Left ventricle myocardium inferior (tissue), 1 donor: ENCODE data around the gene AGTPBP1. TPM values are rescaled to one million over a fixed set of nuclear protein-coding genes. Genes with fewer than 3 reads are reported as not detected.
A peak's percentile ranks its signal among the peaks of the same experiment; 100 is the strongest.
"Not testable (repeated sequence)": the region's sequence is repeated elsewhere in the genome, so short reads cannot be mapped to it uniquely, and the experiment has no call there.

Source experiments
- DNase-seq: peaks from one replicate; pipeline ENCODE4 v3.0.0-alpha.2; 2020
- H3K27ac ChIP-seq: fragments of 200-600 bp; replicated peaks from 2 replicates; pipeline ENCODE4 v1.8.0; 2021
- H3K27me3 ChIP-seq: fragments of 200-600 bp; 2 replicates; pipeline ENCODE4 v1.8.0; 2021; ENCODE audit warnings: low read depth
- H3K36me3 ChIP-seq: fragments of 200-600 bp; 2 replicates; pipeline ENCODE4 v1.8.0; 2021
- H3K4me1 ChIP-seq: fragments of 200-600 bp; 2 replicates; pipeline ENCODE4 v1.8.0; 2021
- H3K4me3 ChIP-seq: fragments of 200-600 bp; 2 replicates; pipeline ENCODE4 v1.8.0; 2021; ENCODE audit warnings: mild to moderate bottlenecking, moderate library complexity
- H3K9me3 ChIP-seq: fragments of 200-600 bp; replicated peaks from 2 replicates; pipeline ENCODE4 v1.8.0; 2021
- intact Hi-C: fragments of 100-400 bp; cut with micrococcal nuclease; formaldehyde crosslinking; loops from one replicate; pipeline ENCODE4 v1.11.0; 2022
- long read RNA-seq: library from polyadenylated mRNA; unstranded; transcript quantifications from one replicate; pipeline ENCODE4 v2.0.0, GENCODE V29; 2021
- total RNA-seq: library from RNA; stranded (reverse); fragmentation: NEBNext Ultra II Directional; extraction: Animal tissue kit (Norgen Biotek cat#: 25700); gene quantifications from one replicate; pipeline ENCODE4 v1.2.1, GENCODE V29; 2021
- TF ChIP-seq, protein P1 (sequence below): fragments of 200-600 bp; IDR thresholded peaks from 2 replicates; pipeline ENCODE4 v1.8.0; 2021; ENCODE audit warnings: antibody characterized with exemption, mild to moderate bottlenecking, borderline replicate concordance
- donor health status: DM: no; HTN: yes; CAD: no; lungs with severe emphysema.

Gene AGTPBP1, protein sequence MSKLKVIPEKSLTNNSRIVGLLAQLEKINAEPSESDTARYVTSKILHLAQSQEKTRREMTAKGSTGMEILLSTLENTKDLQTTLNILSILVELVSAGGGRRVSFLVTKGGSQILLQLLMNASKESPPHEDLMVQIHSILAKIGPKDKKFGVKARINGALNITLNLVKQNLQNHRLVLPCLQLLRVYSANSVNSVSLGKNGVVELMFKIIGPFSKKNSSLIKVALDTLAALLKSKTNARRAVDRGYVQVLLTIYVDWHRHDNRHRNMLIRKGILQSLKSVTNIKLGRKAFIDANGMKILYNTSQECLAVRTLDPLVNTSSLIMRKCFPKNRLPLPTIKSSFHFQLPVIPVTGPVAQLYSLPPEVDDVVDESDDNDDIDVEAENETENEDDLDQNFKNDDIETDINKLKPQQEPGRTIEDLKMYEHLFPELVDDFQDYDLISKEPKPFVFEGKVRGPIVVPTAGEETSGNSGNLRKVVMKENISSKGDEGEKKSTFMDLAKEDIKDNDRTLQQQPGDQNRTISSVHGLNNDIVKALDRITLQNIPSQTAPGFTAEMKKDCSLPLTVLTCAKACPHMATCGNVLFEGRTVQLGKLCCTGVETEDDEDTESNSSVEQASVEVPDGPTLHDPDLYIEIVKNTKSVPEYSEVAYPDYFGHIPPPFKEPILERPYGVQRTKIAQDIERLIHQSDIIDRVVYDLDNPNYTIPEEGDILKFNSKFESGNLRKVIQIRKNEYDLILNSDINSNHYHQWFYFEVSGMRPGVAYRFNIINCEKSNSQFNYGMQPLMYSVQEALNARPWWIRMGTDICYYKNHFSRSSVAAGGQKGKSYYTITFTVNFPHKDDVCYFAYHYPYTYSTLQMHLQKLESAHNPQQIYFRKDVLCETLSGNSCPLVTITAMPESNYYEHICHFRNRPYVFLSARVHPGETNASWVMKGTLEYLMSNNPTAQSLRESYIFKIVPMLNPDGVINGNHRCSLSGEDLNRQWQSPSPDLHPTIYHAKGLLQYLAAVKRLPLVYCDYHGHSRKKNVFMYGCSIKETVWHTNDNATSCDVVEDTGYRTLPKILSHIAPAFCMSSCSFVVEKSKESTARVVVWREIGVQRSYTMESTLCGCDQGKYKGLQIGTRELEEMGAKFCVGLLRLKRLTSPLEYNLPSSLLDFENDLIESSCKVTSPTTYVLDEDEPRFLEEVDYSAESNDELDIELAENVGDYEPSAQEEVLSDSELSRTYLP
- total RNA-seq = 52.5 TPM
- long read RNA-seq, full-length matches to known transcripts = 51 of 77 reads
- long read RNA-seq, partial matches to known transcripts = 11 of 77 reads
- long read RNA-seq, other reads (novel, unspliced or antisense) = 15 of 77 reads

GRCh38 chr9:85741875-85742596 is at the start of gene AGTPBP1:
TSS of gene AGTPBP1 (minus strand) at chr9:85741954. CDS start at chr9:85712533, 29,421 bp downstream.
- intact Hi-C loops = no loop called here
- no peaks in the 10 kb centered on the region for H3K9me3 ChIP-seq
- H3K4me3 ChIP-seq = peak within 1 kb of the TSS; percentile 89
- peaks cover 47% of the 10 kb centered on the region for H3K4me1 ChIP-seq
- TF ChIP-seq, protein P1, sequence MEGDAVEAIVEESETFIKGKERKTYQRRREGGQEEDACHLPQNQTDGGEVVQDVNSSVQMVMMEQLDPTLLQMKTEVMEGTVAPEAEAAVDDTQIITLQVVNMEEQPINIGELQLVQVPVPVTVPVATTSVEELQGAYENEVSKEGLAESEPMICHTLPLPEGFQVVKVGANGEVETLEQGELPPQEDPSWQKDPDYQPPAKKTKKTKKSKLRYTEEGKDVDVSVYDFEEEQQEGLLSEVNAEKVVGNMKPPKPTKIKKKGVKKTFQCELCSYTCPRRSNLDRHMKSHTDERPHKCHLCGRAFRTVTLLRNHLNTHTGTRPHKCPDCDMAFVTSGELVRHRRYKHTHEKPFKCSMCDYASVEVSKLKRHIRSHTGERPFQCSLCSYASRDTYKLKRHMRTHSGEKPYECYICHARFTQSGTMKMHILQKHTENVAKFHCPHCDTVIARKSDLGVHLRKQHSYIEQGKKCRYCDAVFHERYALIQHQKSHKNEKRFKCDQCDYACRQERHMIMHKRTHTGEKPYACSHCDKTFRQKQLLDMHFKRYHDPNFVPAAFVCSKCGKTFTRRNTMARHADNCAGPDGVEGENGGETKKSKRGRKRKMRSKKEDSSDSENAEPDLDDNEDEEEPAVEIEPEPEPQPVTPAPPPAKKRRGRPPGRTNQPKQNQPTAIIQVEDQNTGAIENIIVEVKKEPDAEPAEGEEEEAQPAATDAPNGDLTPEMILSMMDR = peak; percentile 11
- no peaks in the 10 kb centered on the region for H3K36me3 ChIP-seq
- DNase-seq = peak; percentile 98
- H3K27ac ChIP-seq = peak within 1 kb of the TSS; percentile 87
- H3K27me3 ChIP-seq = no peaks in the 10 kb centered on the region

DNA sequence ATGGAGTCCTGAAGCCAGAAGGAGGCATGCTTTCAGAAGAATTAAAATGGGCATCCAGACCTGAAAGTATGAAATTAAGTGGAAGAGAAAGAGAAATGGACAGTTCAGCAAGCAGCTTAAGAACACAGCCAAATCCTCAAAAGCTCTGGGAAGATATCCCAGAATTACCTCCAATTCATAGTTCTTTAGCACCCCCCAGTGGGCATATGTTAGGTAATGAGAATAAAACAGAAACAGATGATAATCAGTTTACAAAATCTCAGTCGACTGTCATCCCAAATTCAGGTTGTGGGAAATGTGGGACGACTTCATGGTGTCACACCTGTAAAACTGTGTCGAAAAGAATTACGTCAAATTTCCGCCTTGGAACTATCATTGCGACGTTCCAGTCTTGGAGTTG is 44.4 kb upstream of the AGTPBP1 start:
- not testable (repeated sequence) for H3K27ac ChIP-seq, H3K4me1 ChIP-seq, DNase-seq, H3K4me3 ChIP-seq, H3K9me3 ChIP-seq, H3K36me3 ChIP-seq, H3K27me3 ChIP-seq
- TF ChIP-seq, protein P1 = peak; percentile 41
- intact Hi-C loops = loop anchor here (10.0 kb wide), 1 partner anchor 81 kb away; no protein-coding TSS in a partner anchor

DNA sequence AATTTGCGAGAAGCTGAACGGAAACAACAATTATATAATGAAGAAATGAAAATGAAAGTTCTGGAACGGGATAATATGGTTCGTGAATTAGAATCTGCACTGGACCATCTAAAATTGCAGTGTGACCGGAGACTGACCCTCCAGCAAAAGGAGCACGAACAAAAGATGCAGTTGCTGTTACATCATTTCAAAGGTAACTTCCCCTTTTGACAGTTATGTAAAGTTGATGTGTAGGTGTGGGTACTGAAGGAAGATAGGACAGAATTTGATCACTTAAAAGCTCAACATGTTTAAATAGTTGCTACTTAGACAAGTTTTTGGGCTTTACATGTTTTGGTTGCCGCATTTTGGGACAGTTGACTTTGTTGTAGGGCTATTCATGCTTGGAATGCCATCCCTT is 32.1 kb upstream of the AGTPBP1 start:
- H3K4me1 ChIP-seq, H3K9me3 ChIP-seq, intact Hi-C loops, H3K27me3 ChIP-seq, DNase-seq, H3K4me3 ChIP-seq, H3K36me3 ChIP-seq, H3K27ac ChIP-seq: not testable (repeated sequence)

DNA sequence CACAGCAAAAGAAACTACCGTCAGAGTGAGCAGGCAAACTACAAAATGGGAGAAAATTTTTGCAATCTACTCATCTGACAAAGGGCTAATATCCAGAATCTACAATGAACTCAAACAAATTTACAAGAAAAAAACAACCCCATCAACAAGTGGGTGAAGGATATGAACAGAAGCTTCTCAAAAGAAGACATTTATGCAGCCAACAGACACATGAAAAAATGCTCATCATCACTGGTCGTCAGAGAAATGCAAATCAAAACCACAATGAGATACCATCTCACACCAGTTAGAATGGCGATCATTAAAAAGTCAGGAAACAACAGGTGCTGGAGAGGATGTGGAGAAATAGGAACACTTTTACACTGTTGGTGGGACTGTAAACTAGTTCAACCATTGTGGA is 20.0 kb upstream of the AGTPBP1 start:
- intact Hi-C loops, DNase-seq, H3K36me3 ChIP-seq, H3K27ac ChIP-seq, H3K27me3 ChIP-seq, H3K9me3 ChIP-seq, H3K4me3 ChIP-seq, H3K4me1 ChIP-seq: not testable (repeated sequence)

DNA sequence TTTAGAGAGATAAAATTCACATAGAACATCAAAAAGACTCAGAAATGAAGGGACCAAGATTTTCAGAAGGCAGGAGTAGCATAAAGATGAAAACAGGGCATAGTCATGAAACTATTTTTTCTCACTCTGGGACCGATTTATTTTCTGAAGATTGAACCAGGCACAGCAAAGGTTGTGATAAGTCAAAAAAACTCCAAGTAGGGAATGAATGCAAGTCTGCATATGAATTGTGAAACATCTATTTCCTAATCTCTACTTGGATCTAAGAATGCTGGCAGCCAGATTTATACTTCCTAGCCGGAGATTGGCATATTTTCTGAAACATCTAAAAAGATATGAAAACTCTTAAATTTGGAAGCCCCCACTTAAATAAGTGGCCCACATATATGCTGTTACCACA is 16.0 kb upstream of the AGTPBP1 start:
- H3K9me3 ChIP-seq, H3K36me3 ChIP-seq, H3K27ac ChIP-seq, H3K4me1 ChIP-seq, intact Hi-C loops, H3K4me3 ChIP-seq, DNase-seq: not testable (repeated sequence)
- H3K27me3 ChIP-seq = peaks cover 14% of the 10 kb centered on the region

DNA sequence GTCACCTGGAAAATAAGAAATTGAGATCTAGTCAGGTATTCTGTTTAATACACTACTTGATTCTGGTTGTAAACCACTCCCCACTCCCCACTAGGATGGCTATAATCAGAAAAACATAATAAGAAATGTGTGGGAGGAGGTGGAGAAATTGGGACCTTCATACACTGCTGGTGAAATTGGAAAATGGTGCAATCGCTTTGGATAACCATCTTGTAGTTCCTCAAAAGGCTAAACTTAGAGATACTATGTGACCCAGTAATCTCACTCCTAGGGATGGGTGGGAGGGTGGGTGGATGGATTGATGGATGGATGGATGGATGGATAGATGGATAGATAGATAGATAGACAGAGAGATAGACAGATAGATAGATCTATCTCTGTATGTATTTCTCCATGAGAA is 14.5 kb upstream of the AGTPBP1 start:
- H3K27me3 ChIP-seq = peaks cover 25% of the 10 kb centered on the region
- H3K36me3 ChIP-seq, DNase-seq, H3K9me3 ChIP-seq, intact Hi-C loops, H3K4me1 ChIP-seq, H3K4me3 ChIP-seq, H3K27ac ChIP-seq: not testable (repeated sequence)
